NAMALWA (cell line): ENCODE results near the gene SPEG.
A peak's percentile ranks its signal among the peaks of the same experiment; 100 is the strongest.

Experiments used
- DNase-seq: peaks from one replicate; pipeline ENCODE4 v3.0.0-alpha.2; 2015; ENCODE audit warnings: low spot score

SPEG gene

GRCh38 chr2:219462349-219462748, 27.7 kb downstream of the SPEG start:
- no peak for DNase-seq

GRCh38 chr2:219464286-219465032, 29.8 kb downstream of the SPEG start:
- no peak for DNase-seq

DNA sequence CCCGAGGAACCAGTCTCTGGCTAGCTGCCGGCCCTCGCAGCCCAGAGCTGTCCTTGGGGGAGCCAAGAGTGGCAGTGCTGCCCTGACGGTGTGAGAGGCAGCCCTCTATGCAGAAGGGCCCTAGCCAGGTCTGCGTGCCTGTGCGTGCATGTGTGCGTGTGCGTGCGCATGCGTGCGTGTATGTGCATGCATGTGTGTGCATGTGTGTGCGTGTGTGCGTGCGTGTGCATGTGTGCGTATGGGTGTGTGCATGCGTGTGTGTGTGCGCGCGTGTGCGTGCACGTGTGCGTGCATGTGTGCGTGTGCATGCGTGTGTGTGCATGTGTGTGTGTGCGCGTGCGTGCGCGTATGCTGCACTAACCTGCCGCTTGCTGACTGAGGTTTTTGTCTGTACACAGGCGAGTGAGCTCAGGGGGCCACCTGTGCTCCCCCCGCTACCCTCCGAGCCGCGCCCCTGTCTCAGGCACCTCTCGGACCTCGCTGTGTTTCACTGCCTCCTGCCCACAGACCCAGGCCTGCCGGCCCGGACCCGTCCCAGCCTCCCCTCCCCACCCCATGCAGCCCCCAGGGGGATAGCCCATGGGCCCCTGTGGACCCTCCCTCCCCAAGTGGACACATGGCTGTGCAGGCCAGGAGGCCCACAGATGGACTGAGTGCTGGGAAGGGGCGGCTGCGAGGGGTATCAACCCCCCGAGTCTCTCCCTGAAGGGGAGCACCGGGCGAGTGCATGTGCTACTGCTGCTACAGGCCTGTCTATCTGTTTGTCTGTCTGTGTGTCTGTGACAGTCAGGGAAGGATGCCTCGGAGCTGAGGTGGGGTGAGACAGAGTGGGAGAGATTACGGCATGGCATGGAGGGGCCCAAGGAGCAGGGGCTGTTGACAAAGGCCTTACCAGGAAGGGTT, 31.3 kb downstream of the SPEG start:
- no peak for DNase-seq

GRCh38 chr2:219466816-219467735, 32.4 kb downstream of the SPEG start:
- no peak for DNase-seq

DNA sequence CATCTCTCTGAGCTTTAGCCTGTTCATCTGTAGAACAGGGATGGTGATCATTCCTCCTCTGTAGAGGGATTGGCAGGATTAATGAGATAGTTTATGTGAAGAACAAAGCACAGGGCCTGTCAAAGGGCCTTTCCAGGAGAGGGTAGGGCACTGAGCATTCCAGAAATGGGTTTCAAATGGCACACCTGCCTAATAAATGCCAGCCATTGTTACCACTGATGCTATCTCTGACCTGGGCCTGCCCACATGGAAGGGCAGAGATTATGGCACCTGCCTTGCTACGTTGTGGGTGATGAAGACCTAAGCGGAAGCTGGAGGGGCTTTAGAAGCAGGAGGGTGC, 33.1 kb downstream of the SPEG start:
- no peak for DNase-seq

- no peak for DNase-seq
Measured at GRCh38 chr2:219468410-219469185, 34.0 kb downstream of the SPEG start.

DNA sequence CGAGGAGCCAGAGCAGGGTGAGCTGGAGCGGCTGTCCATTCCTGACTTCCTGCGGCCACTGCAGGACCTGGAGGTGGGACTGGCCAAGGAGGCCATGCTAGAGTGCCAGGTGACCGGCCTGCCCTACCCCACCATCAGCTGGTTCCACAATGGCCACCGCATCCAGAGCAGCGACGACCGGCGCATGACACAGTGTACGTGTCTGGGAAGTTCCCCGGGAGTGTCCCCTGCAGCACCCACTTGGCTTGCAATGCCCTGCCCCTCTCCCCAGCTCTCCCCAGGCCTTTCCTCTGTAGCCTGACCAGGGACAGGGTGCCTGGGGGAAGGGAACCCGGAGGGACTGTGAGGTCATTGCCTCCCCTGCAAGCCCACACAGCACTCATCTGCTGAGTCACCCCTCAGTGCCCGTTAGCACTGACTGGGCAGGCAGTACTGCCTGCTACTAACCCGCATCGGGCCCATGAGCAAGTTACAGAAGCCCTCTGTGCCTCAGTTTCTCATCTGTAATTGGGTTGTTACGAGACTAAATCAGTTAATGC, 34.6 kb downstream of the SPEG start:
- DNase-seq: no peak

- no peak for DNase-seq
Measured at GRCh38 chr2:219470429-219470828, 35.8 kb downstream of the SPEG start.

GRCh38 chr2:219471476-219472371, 37.1 kb downstream of the SPEG start:
- no peak for DNase-seq

GRCh38 chr2:219472629-219473187, 38.1 kb downstream of the SPEG start:
- no peak for DNase-seq

- no peak for DNase-seq
Measured at GRCh38 chr2:219473511-219473910, 38.9 kb downstream of the SPEG start.

GRCh38 chr2:219474285-219475060, 39.8 kb downstream of the SPEG start:
- DNase-seq: no peak

DNA sequence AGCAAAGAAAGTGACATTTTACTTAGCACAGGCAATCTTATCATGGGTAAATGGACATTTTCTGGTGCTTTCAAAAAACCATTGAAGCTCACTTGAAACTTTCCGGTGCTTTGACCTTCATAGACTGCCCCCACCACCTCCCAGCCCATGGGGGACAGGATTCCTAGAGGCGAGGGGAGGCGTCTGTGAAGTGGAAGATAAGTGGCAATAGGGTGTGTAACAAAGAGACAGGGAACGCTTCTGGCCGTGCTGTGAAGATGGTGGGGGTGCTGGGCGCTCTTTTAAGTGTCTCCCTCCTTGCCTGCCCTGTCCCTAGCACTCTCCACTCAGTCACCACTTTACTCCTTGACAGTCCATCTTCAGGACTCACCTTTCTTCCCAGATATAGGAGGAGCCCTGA, 40.6 kb downstream of the SPEG start:
- no peak for DNase-seq

DNA sequence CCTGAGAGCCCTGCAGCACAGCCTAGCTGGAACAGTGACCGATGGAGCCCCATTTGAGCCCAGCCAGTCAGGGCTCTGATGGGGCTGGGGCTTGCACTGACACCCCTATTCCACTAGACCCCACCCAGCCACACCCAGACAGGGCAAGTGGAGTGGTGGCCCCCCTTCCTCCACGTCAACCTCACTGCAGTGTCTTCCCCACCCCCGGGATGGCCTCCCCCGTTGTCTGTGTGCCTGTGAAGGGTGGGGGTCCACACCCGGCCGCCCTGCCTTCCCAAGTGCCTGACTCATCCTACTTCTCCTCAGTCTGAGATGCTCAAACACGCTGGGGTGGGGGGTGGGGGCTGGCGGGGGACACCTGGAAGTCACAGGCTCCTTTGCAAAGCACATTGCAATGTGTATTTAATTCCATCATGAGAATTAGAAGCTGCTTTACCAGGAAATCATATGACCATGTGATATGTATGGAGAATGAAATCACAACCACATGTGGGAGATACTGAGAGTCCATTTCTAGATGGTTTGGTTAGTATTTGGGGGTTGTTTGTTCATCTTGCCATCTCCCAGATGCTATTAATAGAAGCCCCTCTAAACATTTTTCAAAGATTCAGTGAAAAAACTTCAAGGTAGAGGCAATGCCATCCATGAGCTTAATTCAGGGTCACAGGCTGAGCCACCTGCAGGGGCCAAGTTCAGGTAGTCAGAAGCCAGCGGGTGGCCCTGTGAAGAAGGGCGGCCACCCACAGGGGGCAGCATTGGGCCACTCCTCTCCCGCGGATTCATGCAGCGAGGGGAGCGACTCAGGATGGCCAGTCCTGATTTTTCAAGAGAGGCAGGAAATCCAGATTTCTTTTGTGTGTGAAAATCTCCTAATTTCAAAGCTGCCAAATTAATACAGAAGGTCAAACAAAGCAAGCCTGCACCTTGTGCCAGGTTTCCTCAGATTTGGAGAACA, 41.3 kb downstream of the SPEG start:
- DNase-seq: peak; percentile 70

DNA sequence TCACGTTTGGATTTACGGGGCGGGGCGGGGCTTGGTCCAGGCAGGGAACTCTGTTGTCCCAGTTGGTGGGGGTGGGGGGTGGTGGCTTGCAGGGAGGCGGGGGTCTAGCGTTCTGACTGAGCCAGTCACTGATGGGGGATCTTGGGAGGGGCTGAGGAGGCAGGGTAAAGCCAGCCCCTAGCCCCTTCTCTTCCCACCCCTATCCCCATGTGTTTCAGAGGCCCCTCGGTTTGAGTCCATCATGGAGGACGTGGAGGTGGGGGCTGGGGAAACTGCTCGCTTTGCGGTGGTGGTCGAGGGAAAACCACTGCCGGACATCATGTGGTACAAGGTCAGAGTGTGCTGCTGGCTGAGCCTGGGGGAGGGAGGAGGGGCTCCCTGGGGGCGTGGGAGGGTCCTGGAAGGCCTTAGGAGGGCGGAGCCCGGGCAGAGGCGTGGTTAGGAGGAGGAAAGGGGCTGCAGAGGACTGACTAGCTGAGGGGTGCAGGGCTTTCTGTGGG, 42.1 kb downstream of the SPEG start:
- DNase-seq: peak; percentile 50

DNA sequence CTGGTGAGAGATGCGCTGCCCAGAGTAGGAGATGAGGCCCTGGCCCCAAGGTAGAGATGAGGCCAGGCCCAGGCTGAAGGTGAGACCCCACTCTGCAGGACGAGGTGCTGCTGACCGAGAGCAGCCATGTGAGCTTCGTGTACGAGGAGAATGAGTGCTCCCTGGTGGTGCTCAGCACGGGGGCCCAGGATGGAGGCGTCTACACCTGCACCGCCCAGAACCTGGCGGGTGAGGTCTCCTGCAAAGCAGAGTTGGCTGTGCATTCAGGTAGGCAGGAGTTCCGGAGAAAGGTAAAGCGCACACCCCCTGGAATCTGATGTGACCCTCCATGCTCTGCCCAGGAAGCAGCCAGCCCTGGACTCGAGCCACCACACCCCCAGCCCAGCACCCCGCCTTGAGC, 42.5 kb downstream of the SPEG start:
- no peak for DNase-seq

- no peak for DNase-seq
Measured at GRCh38 chr2:219477815-219478214, 43.2 kb downstream of the SPEG start.

DNA sequence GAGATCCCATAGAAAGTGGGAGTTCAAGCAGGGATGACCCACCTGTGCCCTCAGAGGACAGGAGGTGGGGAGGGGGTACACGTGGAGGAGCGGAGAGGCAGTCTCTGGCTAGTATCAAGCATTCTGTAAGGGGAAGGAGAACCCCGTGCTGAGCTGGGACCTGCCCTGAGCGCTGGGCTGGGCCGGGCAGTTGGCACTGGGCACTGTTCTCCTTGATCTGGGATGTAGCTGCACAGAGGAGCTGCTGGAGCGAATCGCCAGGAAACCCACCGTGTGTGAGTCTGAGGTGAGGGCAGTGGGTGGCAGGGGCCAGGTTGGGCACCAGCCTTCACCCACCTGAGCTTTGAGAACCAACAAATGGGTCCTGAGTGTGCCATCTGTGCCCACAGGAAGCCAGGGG, 44.3 kb downstream of the SPEG start:
- no peak for DNase-seq
